GM12874 (cell line): ENCODE results near the gene RGL1.

Experiments used
- TF ChIP-seq, protein P1 (sequence below): IDR thresholded peaks from 2 replicates; pipeline ENCODE4 v1.5.1; 2011; ENCODE audit warnings: low read depth, mild to moderate bottlenecking, control low read depth, low read length, moderate library complexity; ENCODE audit not compliant: insufficient read depth

Gene RGL1

DNA sequence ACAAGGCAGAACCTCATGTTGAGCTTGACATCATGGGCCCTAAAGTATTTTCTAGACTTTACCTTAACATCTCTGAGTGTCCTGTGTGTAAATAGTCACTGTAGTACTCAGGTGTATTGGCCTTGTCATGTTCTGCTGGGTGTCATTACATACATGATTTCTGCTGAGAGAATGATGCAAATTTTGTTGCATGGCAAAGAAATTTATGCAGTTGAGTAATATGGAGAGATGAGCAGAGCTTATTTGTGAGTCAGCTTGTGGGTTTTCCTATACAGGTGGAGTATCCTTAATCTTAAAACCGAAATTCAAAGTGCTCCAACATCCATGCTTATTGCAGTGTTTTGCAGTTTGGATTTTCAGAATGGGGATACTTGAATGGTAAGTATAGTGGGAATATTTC is 36.6 kb downstream of the RGL1 start:
- TF ChIP-seq, protein P1, sequence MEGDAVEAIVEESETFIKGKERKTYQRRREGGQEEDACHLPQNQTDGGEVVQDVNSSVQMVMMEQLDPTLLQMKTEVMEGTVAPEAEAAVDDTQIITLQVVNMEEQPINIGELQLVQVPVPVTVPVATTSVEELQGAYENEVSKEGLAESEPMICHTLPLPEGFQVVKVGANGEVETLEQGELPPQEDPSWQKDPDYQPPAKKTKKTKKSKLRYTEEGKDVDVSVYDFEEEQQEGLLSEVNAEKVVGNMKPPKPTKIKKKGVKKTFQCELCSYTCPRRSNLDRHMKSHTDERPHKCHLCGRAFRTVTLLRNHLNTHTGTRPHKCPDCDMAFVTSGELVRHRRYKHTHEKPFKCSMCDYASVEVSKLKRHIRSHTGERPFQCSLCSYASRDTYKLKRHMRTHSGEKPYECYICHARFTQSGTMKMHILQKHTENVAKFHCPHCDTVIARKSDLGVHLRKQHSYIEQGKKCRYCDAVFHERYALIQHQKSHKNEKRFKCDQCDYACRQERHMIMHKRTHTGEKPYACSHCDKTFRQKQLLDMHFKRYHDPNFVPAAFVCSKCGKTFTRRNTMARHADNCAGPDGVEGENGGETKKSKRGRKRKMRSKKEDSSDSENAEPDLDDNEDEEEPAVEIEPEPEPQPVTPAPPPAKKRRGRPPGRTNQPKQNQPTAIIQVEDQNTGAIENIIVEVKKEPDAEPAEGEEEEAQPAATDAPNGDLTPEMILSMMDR = no peak

DNA sequence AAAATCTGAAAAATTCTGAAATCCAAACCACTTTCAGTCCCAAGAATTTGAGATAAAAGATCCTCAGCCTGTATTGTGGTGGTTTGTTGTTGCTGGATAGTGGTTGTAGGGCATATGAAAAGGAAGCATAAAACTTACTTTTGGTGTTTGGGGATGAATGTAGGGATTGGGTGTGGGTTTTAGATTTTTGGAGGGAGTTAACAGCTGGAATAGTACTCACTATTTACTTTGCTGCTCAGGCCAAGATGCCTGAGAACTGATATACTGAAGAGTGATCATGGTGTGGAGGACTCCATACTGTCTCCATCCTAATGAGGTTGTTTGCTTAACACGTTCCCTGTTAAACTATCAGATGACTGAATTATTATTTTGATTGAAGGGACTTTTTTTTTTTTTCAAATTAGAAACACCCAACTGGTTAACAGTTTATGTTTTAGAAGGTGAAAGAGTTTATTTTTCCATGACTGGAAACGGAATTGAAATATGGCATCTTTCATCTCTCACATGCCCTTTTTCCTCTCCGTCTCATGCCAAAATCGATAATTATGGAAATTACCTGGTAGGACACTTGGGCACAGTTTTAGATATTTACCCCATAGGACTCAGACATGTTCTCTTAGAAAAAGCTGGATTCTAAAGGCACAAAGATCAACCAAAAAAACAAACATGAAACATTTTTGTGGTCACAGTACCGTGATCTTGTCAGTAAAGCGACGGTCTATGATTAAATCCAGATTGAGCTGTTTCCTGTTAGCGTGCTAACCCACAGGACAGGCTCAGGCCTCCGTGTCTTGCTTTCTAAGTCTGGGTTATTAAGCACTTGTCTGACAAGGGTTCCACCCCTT is 37.3 kb downstream of the RGL1 start:
- TF ChIP-seq, protein P1 = no peak

DNA sequence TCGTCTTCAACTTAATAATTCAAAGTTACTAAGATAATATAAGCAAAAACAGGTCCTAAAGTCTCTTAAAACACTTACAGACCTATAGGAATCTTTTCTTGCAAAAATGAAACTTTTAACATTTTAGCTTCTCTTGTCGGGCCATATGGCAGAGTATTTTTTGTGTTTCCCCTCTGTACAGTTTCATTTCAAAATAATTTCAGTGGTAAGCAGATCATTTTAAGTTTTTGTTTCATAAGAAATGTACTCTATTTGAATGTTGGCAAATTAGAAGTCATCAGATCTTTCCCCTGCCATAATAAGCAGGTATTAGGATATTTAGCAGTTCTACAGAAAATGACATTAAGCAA is 37.9 kb downstream of the RGL1 start:
- TF ChIP-seq, protein P1 = no peak

DNA sequence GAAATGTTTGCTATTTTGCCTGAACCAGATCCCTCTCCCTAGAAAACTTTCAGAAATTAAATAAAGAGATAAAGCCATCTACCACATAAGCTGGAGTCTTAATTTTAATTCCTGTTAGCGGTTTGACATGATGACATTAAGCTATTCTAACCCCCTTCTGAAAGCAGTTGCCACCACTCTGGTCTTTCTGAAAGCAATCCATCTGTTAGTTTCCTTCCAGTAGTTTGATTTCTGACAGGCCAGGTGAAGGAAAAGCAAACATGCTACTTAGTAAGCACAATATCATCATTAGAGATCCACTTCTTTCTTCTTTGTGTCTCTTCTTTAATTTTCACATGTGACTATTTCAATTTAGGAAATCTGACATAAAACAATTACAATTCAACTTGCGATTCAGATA is 39.9 kb downstream of the RGL1 start:
- TF ChIP-seq, protein P1 = no peak

DNA sequence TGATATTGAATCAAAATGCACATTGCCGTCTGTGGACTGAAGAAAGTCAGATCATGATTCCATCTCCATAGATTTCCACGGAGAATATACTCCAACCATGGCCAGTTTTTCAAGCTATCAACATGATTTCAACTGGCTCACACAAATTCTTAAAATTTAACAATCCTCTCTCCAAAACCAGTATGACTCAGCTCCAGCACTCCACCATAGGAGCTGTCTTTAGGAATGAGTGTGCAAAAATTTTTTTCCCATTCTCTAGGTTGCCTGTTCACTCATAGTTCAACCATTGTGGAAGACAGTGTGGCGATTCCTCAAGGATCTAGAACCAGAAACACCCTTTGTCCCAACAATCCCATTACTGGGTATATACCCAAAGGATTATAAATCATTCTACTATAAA is 40.8 kb downstream of the RGL1 start:
- TF ChIP-seq, protein P1 = no peak

DNA sequence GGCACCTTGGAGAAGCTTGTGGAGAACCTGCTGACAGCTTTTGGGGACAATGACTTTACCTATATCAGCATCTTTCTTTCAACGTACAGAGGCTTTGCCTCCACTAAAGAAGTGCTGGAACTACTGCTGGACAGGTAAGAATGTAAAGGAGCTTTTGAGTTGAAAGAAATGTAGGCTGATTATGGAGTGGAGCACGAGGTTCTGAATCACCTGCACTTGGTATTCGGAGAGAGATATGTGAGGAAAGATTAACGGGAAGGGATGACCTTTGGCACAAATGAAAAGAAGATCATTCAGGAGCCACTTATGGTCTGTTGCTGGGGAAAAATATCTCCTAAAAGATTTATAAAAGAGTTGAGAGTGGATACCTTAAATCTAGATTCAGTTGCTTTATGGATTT is 42.7 kb downstream of the RGL1 start:
- TF ChIP-seq, protein P1 = no peak

DNA sequence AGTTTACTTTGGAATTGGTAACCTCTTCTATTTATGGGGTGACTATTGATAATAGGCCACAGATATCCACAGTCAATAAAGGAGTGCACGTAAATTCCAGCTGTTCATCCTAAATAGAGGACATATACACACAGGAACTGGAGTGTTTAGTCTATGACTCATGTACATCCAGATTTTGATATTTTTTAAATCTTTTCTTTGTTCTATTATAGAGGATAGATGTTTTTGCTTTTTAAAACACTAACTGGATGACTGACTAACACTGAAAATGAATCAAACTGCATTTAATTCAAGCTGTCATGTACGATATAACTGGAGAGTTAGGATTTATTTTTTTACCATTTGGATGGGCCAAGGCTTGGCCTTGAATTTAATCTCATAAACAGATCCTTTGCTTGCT is 45.9 kb downstream of the RGL1 start:
- TF ChIP-seq, protein P1 = no peak
